Mucosa of rectum (tissue), 2 donors: ENCODE measurements around the gene GABRG2.
"Not testable (repeated sequence)": the region's sequence is repeated elsewhere in the genome, so short reads cannot be mapped to it uniquely, and the experiment has no call there.

ENCODE experiments used
- H3K27ac ChIP-seq, 2 donors: one replicate each; pipeline ENCODE4 v1.7.0; 2013; ENCODE audit warnings: inconsistent platforms in 2 of 2, low read depth in 2 of 2, low read length in 2 of 2
- H3K27me3 ChIP-seq, 2 donors: one replicate each; pipeline ENCODE4 v1.7.0; 2013; ENCODE audit warnings: low read length in 2 of 2; ENCODE audit not compliant: control insufficient read depth in 2 of 2, insufficient read depth in 2 of 2
- H3K36me3 ChIP-seq, 2 donors: one replicate each; pipeline ENCODE4 v1.7.0; 2013; ENCODE audit warnings: low read length in 2 of 2; ENCODE audit not compliant: control insufficient read depth in 2 of 2, insufficient read depth in 2 of 2
- H3K4me1 ChIP-seq, 2 donors: one replicate each; pipeline ENCODE4 v1.7.0; 2013; ENCODE audit warnings: low read length in 2 of 2, mild to moderate bottlenecking in 1 of 2; ENCODE audit not compliant: control insufficient read depth in 2 of 2, insufficient read depth in 2 of 2
- H3K4me3 ChIP-seq, 2 donors: one replicate each; pipeline ENCODE4 v1.7.0; 2013; ENCODE audit warnings: low read length in 2 of 2
- H3K9ac ChIP-seq, 2 donors: one replicate each; pipeline ENCODE4 v1.7.0; 2013; ENCODE audit warnings: low read length in 2 of 2, low read depth in 1 of 2, mild to moderate bottlenecking in 1 of 2
- H3K9me3 ChIP-seq, 2 donors: one replicate each; pipeline ENCODE4 v1.7.0; 2013; ENCODE audit warnings: low read length in 2 of 2; ENCODE audit not compliant: control insufficient read depth in 2 of 2
- donor health status: healthy.
- donor health status: Normal muscosa, but diverticular disease.

Gene GABRG2

DNA sequence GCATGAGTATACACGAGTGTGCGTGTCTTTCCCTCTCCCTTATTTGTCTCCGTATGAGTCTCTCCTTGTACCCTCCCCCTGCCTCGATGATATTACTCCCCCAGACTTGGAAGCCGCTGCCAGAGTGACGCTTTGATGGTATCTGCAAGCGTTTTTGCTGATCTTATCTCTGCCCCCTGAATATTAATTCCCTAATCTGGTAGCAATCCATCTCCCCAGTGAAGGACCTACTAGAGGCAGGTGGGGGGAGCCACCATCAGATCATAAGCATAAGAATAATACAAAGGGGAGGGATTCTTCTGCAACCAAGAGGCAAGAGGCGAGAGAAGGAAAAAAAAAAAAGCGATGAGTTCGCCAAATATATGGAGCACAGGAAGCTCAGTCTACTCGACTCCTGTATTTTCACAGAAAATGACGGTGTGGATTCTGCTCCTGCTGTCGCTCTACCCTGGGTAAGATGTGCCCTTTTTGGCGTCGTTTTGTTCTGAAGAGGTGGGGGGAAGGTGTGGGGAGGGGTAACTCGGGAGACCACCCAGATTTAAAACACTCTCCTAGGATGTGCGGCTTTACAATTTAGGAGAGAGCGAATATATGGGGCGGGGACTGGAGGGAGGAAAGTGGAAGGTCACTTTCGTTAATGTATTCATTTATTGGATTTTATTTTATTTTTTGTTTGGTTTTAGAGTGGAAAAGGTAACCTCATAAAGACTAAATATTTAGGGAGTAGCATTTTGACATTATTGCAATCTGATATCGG is at the start of gene GABRG2:
Gene GABRG2 (plus strand): TSS at position 119 of the 757 bp plus-strand sequence. CDS start 227 bp downstream, at position 346.
- no peaks in the 10 kb centered on the region for H3K9me3 ChIP-seq
- H3K27ac ChIP-seq = no peak within 1 kb of the TSS
- H3K4me3 ChIP-seq = no peak within 1 kb of the TSS
- no peaks in the 10 kb centered on the region for H3K36me3 ChIP-seq
- no peak within 1 kb of the TSS for H3K9ac ChIP-seq
- H3K4me1 ChIP-seq = no peaks in the 10 kb centered on the region
- H3K27me3 ChIP-seq = no peaks in the 10 kb centered on the region

DNA sequence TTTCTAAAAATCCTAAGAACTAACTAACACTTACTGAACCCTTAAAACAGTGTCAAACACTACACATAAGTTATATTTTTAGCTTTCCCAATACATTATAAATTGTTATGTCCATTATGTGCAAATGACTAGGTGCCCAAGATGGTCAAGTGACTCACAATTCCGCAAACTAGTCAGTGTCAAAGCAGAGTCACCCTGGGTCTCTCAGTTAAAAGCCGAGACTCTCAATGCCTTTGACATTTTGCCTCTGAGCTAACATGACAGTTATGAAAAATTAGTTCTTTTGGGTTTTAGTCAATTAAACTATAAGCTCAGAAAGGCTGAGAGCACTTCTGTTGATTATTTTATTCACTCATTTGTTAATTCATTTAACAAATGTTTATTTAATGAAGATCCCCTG is 42.3 kb upstream of the GABRG2 start:
- no peaks in the 10 kb centered on the region for H3K9me3 ChIP-seq

DNA sequence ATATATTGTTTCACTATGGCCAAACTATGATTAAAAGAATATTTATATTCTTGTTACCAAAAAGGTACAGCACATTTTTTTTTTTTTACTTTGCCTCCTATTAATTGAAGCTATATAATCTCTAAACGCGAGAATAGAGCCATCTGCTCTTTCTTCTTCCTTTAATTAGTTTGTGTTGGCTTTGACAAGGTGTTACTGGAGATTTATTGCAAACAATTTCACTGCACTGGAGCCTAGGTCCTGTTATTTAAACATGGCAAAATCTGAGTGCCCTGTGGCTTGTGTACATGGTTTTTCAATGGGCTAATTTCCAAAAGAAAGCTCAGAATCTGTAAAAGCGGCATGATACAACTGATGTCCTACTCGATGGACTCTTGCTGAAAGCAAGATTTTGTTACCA is 40.8 kb upstream of the GABRG2 start:
- no peaks in the 10 kb centered on the region for H3K36me3 ChIP-seq
- no peaks in the 10 kb centered on the region for H3K27me3 ChIP-seq
- no peak overlapping the region for H3K4me3 ChIP-seq
- H3K9me3 ChIP-seq = no peaks in the 10 kb centered on the region
- H3K9ac ChIP-seq = no peak overlapping the region
- no peak overlapping the region for H3K27ac ChIP-seq
- H3K4me1 ChIP-seq = no peaks in the 10 kb centered on the region

More for the DNA sequence above, 42.3 kb upstream of the GABRG2 start:
- Histone ChIP-seq H3K9ac (no peak overlapping the region), H3K27me3 (no peaks in the 10 kb centered on the region), H3K4me3 (no peak overlapping the region), H3K4me1 (no peaks in the 10 kb centered on the region), H3K27ac (no peak overlapping the region), H3K36me3 (no peaks in the 10 kb centered on the region)

DNA sequence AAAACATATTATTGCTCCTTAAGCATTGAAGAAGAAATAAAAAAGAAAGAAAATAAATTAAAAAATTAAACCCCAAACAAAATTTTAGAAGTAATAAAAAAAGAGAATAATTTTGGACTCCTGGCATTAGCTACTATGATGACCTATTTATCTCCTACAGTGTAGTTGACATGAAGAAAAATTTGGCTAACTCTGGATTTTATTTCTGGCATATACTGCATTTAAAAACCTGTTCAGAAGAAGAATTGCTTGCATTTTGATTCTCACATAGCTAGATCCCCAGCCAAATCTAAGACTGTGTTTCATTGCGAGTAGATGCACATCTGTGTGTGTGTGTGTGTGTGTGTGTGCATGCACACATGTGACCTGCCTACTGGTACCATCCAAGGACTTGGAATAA is 30.1 kb upstream of the GABRG2 start:
- Histone ChIP-seq H3K36me3 (no peaks in the 10 kb centered on the region), H3K9ac (no peak overlapping the region), H3K27ac (no peak overlapping the region), H3K4me3 (no peak overlapping the region), H3K9me3 (no peaks in the 10 kb centered on the region), H3K4me1 (no peaks in the 10 kb centered on the region), H3K27me3 (no peaks in the 10 kb centered on the region)

DNA sequence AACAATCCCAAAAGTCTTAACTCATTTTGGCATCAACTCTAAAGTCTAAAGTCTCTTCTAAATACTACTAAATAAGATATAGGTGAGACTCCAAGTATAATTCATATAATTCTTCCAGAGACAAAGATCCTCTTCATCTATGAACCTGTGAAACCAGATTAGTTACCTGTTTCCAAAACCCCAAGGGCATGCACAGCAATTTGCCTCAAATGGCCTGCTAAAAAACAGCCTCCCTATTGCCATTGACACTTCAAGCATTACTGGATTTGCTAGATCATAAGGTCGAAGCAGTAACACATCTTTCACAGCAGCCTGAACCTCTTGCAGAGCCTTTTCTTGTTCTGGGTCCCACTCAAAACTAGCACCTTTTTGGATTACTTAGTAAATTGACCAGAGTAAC is 20.3 kb upstream of the GABRG2 start:
- H3K27ac ChIP-seq = no peak overlapping the region
- H3K36me3 ChIP-seq = no peaks in the 10 kb centered on the region
- no peak overlapping the region for H3K9ac ChIP-seq
- no peaks in the 10 kb centered on the region for H3K4me1 ChIP-seq
- H3K9me3 ChIP-seq = no peaks in the 10 kb centered on the region
- no peaks in the 10 kb centered on the region for H3K27me3 ChIP-seq
- H3K4me3 ChIP-seq = no peak overlapping the region

DNA sequence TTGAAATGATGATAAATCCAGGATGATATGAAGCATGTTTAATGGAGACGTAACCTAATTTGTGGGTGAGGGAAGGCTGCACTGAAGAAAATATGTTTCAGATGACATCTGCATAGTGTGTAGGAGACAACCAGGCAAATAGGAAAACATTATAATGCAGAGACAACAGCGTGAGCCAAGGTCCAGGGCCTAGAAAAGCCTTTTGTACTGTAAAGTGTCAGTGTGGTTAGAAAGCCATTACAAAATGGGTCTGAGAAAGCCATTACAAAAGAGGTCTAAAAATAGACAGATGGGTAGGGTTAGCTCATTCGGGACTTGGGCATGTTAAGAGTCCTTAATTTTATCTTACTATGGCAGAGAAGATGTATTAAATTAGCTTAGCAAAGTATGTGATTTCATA is 14.9 kb upstream of the GABRG2 start:
- no peak overlapping the region for H3K9ac ChIP-seq
- no peaks in the 10 kb centered on the region for H3K9me3 ChIP-seq
- H3K4me3 ChIP-seq = no peak overlapping the region
- no peaks in the 10 kb centered on the region for H3K27me3 ChIP-seq
- H3K4me1 ChIP-seq = no peaks in the 10 kb centered on the region
- no peaks in the 10 kb centered on the region for H3K36me3 ChIP-seq
- H3K27ac ChIP-seq = no peak overlapping the region

DNA sequence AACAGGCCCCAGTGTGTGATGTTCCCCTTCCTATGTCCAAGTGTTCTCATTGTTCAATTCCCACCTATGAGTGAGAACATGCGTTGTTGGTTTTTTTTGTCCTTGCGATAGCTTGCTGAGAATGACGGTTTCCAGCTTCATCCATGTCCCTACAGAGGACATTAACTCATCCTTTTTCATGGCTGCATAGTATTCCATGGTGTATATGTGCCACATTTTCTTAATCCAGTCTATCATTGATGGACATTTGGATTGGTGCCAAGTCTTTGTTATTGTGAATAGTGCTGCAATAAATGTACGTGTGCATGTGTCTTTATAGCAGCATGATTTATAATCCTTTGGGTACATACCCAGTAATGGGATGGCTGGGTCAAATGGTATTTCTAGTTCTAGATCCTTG is 12.5 kb upstream of the GABRG2 start:
- H3K27me3 ChIP-seq, H3K9me3 ChIP-seq, H3K9ac ChIP-seq, H3K27ac ChIP-seq, H3K4me3 ChIP-seq, H3K4me1 ChIP-seq, H3K36me3 ChIP-seq: not testable (repeated sequence)

DNA sequence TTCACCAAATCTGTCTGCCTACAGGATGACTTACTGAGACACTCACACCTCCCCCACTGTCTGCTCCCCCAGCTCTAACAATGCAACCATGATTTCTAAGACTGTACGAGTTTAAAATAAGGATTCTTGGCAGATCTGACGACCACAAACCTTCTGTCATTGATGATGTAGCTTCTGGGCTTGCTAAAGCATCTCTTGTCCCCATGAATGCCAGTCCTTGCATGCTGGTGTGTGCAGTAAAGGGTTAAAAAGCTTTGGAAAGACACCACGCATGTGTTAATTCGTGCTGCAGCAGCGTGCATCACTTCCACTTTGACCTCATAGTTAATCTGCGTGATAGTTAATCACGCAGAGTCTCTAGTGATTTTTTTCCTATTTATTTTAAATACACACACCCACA is 411 bp upstream of the GABRG2 start:
- no peaks in the 10 kb centered on the region for H3K36me3 ChIP-seq
- no peak overlapping the region for H3K4me3 ChIP-seq
- H3K9me3 ChIP-seq = no peaks in the 10 kb centered on the region
- H3K9ac ChIP-seq = no peak overlapping the region
- no peaks in the 10 kb centered on the region for H3K27me3 ChIP-seq
- no peak overlapping the region for H3K27ac ChIP-seq
- H3K4me1 ChIP-seq = no peaks in the 10 kb centered on the region

DNA sequence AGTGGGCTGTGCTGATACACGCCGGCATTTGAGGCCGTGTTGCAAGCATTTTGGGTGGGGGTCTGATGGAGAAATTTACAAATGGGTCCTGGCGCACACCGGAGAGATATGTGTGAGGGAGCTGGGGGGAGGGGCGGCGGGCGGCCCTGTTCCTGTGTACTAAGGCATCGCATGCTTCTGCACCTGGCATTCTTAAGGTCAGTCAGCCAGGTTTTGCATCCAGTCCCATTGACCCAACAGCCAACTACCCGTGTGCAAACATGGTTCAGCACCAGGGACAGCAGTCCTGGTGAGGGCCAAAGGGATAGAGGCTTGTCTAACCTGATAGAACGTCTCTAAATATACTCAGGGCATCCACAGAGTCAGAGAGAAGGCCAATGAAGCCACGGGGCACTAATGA is 839 bp downstream of the GABRG2 start:
- H3K27ac ChIP-seq = no peak overlapping the region
- no peaks in the 10 kb centered on the region for H3K36me3 ChIP-seq
- no peak overlapping the region for H3K4me3 ChIP-seq
- H3K9me3 ChIP-seq = no peaks in the 10 kb centered on the region
- H3K4me1 ChIP-seq = no peaks in the 10 kb centered on the region
- no peak overlapping the region for H3K9ac ChIP-seq
- no peaks in the 10 kb centered on the region for H3K27me3 ChIP-seq

DNA sequence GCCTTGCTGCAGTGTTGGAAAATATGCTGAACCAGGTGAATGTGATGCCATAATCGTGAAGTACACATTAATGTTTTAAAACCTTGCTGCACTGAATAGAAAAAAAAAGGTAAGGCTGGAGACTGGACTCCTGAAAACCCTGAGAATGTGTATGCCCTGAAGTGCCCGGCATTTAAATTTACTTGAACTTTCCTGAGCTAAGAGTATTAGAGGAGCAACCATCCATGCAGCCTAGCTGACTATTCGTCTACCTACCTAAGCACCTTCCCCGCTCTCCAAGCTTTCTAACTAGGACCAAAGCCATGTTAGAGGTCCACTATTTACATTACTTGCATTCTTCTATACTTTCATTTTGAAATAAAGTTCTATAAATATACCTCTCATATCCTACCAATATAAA is 1.4 kb downstream of the GABRG2 start:
- Histone ChIP-seq H3K27ac (no peak overlapping the region), H3K27me3 (no peaks in the 10 kb centered on the region), H3K4me3 (no peak overlapping the region), H3K9ac (no peak overlapping the region), H3K4me1 (no peaks in the 10 kb centered on the region), H3K9me3 (no peaks in the 10 kb centered on the region), H3K36me3 (no peaks in the 10 kb centered on the region)

DNA sequence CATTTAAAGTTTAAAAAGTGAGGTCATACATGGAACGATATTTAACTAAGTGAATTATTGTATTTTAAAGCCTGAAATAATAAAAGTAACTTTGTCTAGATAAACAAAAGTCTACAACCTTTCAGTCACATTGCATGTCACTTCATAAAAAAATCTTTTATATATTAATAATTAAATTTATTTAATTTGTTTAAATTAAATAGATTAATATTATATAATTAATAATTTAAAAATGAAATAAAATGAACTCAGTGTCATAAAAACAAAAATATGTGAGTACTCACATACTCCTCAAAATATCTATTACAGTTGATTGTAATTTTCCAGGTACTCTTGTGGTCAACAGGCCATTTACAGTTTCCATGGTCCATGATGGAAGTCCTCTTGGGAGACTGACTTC is 11.2 kb downstream of the GABRG2 start:
- H3K9me3 ChIP-seq = no peaks in the 10 kb centered on the region
- H3K36me3 ChIP-seq = no peaks in the 10 kb centered on the region
- H3K4me3 ChIP-seq = no peak overlapping the region
- no peaks in the 10 kb centered on the region for H3K27me3 ChIP-seq
- no peak overlapping the region for H3K27ac ChIP-seq
- no peaks in the 10 kb centered on the region for H3K4me1 ChIP-seq
- H3K9ac ChIP-seq = no peak overlapping the region
